Vagina (tissue), 2 donors: Measurements from ENCODE around the gene TRAF3IP1.

ENCODE experiments used
- CTCF ChIP-seq, 3 experiments: fragments of 450-650 bp in 2 of 3; fragments of 200-600 bp in 1 of 3; sonication (generic) in 1 of 3; IDR thresholded peaks; one replicate each; pipeline ENCODE4 v1.5.1; 2017 to 2019; ENCODE audit warnings: antibody characterized with exemption in 3 of 3, mild to moderate bottlenecking in 2 of 3, moderate library complexity in 2 of 3
- POLR2A ChIP-seq, 2 donors: fragments of 450-650 bp; IDR thresholded peaks; one replicate each; pipeline ENCODE4 v1.6.1; 2017; ENCODE audit warnings: antibody characterized with exemption in 2 of 2, mild to moderate bottlenecking in 2 of 2, moderate library complexity in 2 of 2
- POLR2AphosphoS5 ChIP-seq, 2 donors: sonication (generic); formaldehyde crosslinking; IDR thresholded peaks; one replicate each; pipeline ENCODE4 v1.9.0; 2017; ENCODE audit warnings: antibody characterized with exemption in 2 of 2, mild to moderate bottlenecking in 2 of 2, low read depth in 1 of 2; ENCODE audit not compliant: insufficient read depth in 1 of 2

- TF ChIP-seq CTCF (IDR thresholded peaks at IDR 0.05) (no peak), POLR2A (IDR thresholded peaks at IDR 0.05) (no peak), POLR2AphosphoS5 (IDR thresholded peaks at IDR 0.05; ENCODE audit: insufficient read depth in 1 of 2, low read depth in 1 of 2) (no peak)
Measured at GRCh38 chr2:238351315-238351714, 31.0 kb downstream of the TRAF3IP1 start.
